HG02938 (cell line): ENCODE measurements around the gene AIFM2.
"Not testable (repeated sequence)": the region's sequence is repeated elsewhere in the genome, so short reads cannot be mapped to it uniquely, and the experiment has no call there.

ENCODE experiments used
- ATAC-seq: cut with Tn5 transposase; IDR thresholded peaks from one replicate; pipeline ENCODE4 v1.9.1; 2021; ENCODE audit warnings: mild to moderate bottlenecking, moderate library complexity; ENCODE audit not compliant: unreplicated experiment

The AIFM2 gene

GRCh38 chr10:70096016-70096704 lies 36.5 kb downstream of the AIFM2 start:
- no peak for ATAC-seq

- no peak for ATAC-seq
Measured at GRCh38 chr10:70094250-70094649, 38.4 kb downstream of the AIFM2 start.

- ATAC-seq = no peak
Measured at GRCh38 chr10:70093335-70093944, 39.2 kb downstream of the AIFM2 start.

- no peak for ATAC-seq
Measured at GRCh38 chr10:70092389-70092718, 40.3 kb downstream of the AIFM2 start.

GRCh38 chr10:70090951-70091350 lies 41.7 kb downstream of the AIFM2 start:
- ATAC-seq = no peak

- ATAC-seq = no peak
Measured at GRCh38 chr10:70090013-70090412, 42.6 kb downstream of the AIFM2 start.

GRCh38 chr10:70088308-70088698 lies 44.3 kb downstream of the AIFM2 start:
- ATAC-seq = no peak

GRCh38 chr10:70087616-70088307 lies 44.9 kb downstream of the AIFM2 start:
- ATAC-seq = no peak

GRCh38 chr10:70085975-70086613 lies 46.5 kb downstream of the AIFM2 start:
- ATAC-seq = no peak

GRCh38 chr10:70084189-70084588 lies 48.4 kb downstream of the AIFM2 start:
- no peak for ATAC-seq

- not testable (repeated sequence) for ATAC-seq
Measured at GRCh38 chr10:70080789-70081188, 51.8 kb downstream of the AIFM2 start.

GRCh38 chr10:70078937-70079336 lies 53.7 kb downstream of the AIFM2 start:
- no peak for ATAC-seq

- no peak for ATAC-seq
Measured at GRCh38 chr10:70078329-70078728, 54.3 kb downstream of the AIFM2 start.

- ATAC-seq = no peak
Measured at GRCh38 chr10:70074971-70075370, 57.7 kb downstream of the AIFM2 start.

- no peak for ATAC-seq
Measured at GRCh38 chr10:70074165-70074564, 58.5 kb downstream of the AIFM2 start.

GRCh38 chr10:70070834-70071233 lies 61.8 kb downstream of the AIFM2 start:
- ATAC-seq = no peak

- no peak for ATAC-seq
Measured at GRCh38 chr10:70069346-70069745, 63.3 kb downstream of the AIFM2 start.

GRCh38 chr10:70068925-70069324 lies 63.7 kb downstream of the AIFM2 start:
- no peak for ATAC-seq

- ATAC-seq = no peak
Measured at GRCh38 chr10:70067586-70067985, 65.0 kb downstream of the AIFM2 start.

GRCh38 chr10:70066190-70066589 lies 66.4 kb downstream of the AIFM2 start:
- no peak for ATAC-seq

GRCh38 chr10:70064486-70064885 lies 68.1 kb downstream of the AIFM2 start:
- no peak for ATAC-seq
